ENCODE measurements around the gene AUTS2.
"Not testable (repeated sequence)": the region's sequence is repeated elsewhere in the genome, so short reads cannot be mapped to it uniquely, and the experiment has no call there.

The AUTS2 gene

DNA sequence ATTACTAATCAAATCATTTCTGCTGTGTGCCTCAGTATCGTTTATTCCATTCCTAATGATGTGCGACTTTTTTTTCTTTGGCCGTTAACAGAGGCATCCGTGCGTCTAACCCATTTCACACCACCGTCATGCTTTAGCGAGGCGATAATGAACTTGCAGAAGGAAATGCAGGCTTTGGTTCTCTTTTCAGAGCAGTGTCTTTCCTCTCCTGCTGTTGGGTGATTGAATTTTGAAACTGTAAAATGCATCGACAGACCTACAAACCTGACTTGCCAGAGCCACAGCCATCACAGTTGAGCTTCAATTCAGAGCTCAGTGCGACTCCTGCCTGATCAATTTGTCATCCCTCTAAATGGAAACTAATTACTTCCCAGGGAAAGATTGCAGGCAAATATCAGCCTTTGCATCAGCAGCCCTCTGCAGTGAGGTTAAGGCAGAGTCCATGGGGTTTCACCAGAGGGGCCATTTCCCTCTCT, 1047.6 kb downstream of the AUTS2 start:
- no peak for DNase-seq

DNA sequence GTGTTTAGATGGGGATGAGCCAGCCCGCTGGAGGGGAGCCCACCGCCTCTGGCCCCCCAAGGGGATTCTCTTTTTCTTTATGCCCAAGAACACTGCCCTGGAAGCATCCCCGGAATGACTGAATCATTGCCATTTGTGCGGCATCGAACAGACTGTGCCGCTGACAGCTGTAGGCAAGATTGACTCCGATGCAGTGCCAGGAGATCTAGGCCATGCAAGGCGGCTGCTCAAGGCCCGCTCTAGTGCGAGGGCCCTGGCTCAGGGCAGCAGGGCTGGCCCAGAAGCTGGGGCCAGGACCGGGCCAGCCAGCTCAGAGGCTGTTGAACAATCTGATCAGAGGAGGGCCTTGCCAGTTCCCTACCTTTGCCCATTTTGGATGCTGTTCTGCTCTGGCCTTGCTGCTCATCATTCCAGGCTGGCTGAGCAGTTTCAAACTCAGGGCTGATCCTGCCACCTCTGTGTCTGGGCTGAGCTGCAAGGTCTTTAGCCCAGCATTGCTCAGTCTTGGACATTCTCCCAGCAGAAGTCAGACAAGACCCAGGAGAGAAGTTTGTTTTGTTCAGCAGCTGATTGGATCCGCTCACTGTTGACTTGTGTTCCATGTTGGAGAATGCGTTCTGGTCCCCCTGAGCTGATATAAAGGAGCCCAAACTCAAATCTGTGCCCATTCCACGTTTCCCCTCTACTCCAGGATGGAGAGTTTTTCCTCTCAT, 1048.4 kb downstream of the AUTS2 start:
- DNase-seq, result peak in 22 of 51 donors; percentile 3 to 64 (median 15)

- peak in 1 of 51 donors; percentile 4 for DNase-seq
Observed at GRCh38 chr7:70647801-70648498, 1049.7 kb downstream of the AUTS2 start.

DNA sequence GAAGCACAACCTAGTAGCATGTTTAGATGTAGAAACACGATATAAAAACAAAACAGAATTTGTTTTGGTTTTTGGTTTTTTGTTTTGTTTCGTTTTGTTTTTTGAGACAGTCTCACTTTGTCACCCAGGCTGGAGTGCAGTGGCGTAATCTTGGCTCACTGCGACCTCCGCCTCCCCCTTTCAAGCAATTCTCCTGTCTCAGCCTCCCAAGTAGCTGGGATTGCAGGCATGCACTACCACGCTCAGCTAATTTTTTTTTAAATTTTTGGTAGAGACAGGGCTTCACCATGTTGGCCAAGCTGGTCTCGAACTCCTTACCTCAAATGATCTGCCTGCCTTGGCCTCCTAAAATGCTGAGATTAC, 1050.2 kb downstream of the AUTS2 start:
- DNase-seq, result not testable (repeated sequence)

DNA sequence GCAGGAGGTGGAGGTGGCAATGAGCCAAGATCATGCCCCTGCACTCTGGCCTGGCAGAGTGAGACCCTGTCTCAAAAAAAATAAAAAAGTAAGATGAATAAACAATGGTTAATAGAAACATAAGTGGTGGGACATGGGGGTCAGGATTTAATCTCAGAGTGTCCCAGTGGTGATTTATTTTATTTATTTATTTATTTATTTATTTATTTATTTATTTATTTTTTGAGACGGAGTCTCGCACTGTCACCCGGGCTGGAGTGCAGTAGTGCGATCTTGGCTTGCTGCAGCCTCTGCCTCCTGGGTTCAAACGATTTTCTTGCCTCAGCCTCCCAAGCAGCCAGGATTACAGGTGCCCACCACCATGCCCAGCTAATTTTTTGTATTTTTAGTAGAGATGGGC, 1051.0 kb downstream of the AUTS2 start:
- no peak for DNase-seq

- DNase-seq, result no peak
Observed at GRCh38 chr7:70654146-70654545, 1055.9 kb downstream of the AUTS2 start.

DNA sequence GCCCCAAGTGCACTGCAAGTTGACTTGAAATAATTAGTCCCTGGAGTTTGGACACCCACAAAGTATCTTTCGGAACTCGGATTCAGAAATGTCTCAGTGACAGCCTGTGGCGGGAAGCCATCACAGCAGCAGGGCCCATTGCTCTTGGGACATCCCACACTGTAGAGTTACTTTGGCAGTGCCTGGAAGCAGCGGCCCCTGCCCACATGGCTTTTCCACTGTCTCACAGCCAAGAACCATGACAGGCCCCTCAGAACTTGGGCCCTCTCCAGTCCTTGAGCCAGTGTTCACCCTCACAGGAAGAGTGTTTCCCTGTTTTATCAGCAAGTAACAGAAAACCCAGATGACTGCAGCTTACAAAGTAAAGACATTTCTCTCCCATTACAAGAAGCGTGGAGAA, 1056.7 kb downstream of the AUTS2 start:
- peak in 27 of 51 donors; percentile 3 to 70 (median 39) for DNase-seq

DNA sequence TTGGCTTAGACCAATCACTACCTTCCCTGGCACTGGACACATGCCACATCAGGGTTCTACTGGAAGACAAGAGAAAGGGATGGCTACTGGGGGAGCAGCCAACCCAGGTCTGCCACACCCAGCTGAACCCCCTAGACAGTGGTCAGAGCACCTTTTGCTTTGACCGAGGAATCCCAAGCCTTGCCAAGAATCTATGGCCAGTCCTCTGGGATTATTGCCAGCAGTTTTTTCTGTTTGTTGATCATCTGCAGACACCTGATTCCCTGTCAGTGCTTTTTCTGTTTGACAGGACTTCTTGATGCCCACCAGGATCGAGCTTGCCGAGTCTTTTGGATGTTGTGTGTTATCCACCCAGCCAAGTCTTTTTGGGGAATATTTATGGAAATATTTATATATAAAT, 1057.4 kb downstream of the AUTS2 start:
- DNase-seq, result no peak

GRCh38 chr7:70657571-70657970, 1059.3 kb downstream of the AUTS2 start:
- no peak for DNase-seq

DNA sequence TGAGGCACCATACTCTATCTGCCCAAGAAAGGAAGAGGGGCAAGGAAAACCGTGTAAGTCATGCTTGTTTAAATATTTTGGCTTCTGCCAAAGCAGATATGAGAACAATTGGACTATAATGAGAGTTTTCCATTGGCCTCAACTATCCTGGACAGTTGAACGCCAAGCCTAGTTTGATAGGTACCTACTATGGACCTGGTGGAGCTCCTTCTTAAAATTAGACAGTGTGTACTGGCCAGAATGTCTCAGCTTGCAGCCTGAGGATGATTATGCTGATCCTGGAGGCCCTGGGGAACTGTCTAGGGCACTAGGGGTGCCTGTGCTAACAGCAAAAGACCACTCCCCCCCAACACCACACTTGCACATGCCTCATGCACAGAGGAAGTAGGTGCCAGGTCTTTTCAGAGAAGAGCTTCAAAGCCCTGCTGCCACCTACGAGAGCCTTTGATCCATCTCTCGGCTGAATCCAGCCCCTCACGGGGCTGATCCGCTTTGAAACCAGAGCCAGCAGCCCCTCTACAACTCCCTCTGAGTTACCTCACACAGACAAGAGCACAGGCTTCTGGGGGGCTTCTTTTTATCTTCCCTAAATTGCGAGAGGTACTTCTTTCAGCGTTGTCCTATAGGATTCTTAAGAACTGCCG, 1059.8 kb downstream of the AUTS2 start:
- DNase-seq, result no peak

DNA sequence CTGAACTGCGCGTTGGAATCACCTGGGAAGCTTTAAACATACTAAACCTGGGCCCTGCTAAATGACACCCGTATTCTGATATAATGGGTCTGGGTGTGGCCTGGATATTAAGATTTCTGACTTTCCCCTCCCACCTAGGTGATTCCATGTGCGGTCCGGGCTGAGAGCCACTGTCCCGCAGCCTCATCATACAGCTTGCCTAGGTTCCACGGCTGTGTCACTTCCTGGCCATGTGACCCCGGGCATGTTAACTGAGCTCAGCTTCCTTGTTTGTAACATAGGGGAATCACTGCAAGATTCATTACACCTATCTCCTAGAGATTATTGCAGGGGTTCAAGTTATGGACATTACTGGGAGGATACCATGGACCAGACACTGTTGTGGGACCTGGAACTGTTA, 1061.0 kb downstream of the AUTS2 start:
- no peak for DNase-seq

GRCh38 chr7:70660154-70660818, 1062.0 kb downstream of the AUTS2 start:
- no peak for DNase-seq

DNA sequence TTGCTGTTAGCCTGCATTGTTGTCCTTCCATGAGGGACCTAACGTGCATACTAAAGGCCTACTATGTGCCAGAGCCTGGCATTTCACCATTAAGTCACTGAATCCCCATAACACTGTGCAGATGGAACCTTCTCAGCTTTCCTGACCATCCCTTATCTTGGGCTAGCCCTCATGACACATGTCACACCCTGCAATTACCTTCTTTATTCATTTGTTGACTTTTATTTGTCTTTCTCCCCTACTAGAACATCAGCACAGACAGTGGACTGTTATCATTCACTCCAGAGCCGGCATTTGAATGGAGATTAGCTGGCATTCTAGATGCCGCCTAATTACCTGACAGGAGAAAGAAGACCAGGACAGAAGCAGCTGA, 1062.5 kb downstream of the AUTS2 start:
- no peak for DNase-seq

DNA sequence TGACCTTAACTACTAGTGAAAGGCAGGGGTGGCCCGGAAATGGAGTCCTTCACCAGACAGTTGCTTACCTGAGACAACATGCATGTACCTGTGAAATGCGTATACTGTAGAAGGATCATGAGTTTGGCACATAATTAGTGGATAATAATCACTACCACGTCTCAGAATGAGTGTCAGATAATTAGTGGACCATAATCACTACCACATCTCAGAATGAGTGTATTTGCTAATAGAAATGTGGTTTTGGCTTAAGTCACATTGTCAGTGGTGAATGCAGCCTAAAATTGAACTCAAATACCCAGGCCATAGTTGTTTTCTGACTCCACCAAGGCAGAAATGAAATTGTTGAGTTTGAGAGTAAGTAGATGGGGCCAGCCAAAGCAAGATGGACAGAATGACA, 1065.4 kb downstream of the AUTS2 start:
- no peak for DNase-seq

DNA sequence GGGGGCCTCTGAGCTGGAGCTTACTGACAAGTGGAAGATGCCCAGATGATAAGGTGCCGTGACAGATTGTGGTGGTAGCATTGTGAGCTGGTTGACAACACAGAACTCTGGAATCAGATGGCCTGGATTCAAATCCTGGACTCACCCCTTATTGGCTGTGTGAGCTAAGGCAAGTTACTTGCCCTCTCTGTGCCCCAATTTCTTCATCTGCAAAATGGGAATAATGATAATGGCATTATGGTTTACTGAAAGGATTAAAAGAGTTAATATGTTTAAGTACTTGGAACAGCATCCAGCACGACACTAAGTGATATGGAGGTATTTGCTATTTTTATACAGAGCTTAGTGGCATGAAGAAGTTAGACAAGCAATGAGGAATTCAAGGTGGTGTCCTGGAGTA, 1067.7 kb downstream of the AUTS2 start:
- DNase-seq, result no peak

GRCh38 chr7:70667406-70667805, 1069.1 kb downstream of the AUTS2 start:
- no peak for DNase-seq

- DNase-seq, result no peak
Observed at GRCh38 chr7:70668606-70669358, 1070.5 kb downstream of the AUTS2 start.

DNA sequence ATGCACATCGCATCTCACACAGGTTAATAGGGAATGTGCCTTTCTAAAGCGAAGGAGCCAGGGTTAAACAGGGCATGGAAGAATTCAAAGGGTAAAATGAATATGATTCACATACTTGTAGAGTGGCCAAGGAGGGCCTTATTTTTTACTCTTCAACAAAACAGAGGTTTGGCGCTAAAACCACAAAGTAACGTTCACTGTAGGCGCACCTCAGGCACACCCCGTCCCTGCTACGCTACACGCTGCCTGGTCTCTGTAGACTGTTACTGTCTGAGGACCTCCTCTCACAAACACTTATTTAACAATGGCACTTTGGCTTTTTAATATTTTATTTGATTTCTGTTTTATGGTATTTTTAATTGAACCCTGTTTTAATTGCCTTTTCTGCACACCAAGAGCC, 1071.6 kb downstream of the AUTS2 start:
- DNase-seq, result no peak

- DNase-seq, result no peak
Observed at GRCh38 chr7:70670288-70670687, 1072.0 kb downstream of the AUTS2 start.

DNA sequence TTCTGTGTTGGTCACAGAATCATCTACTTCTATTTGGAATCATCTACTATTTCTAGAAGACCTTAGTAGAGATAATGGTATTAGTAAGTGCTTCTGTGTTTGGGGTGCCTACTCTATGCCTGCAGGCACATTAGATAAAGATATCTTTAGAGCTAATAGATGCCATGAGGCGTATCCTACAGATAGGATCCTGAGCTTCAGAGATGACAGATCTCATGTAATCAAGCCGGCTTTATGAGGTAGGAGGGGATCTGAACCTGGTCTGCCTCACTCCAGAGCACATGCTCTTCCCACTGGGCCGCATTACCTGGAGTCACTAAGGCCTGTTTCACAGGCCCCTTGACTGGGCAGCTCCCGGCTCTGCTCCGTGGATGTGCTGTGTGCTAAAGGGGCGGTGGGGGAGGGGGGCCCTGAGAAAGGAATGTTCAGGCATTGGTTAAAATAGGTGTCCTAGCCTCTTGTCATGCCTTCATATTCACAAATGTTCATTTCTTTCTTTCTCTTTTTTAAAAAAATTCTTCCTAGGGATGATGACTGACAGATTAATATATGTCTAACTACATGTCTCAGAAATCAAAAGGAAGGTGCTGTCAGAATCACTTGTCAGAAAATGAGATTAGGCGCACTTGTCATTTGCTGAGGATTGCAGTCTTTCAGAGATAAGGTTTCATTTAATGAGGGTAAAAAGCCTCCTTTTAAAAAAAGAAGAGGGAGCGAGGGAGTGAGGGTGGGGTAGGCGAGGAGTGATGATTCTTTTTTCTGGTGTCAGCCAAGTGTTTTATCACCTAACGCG, 1075.7 kb downstream of the AUTS2 start:
- DNase-seq, result no peak

- DNase-seq, result no peak
Observed at GRCh38 chr7:70674571-70675010, 1076.3 kb downstream of the AUTS2 start.

All from hypothalamus (tissue), 51 donors.